GM21423 (cell line): ENCODE data around the gene RAB11FIP4.
"Not testable (repeated sequence)": the region's sequence is repeated elsewhere in the genome, so short reads cannot be mapped to it uniquely, and the experiment has no call there.

Experiments
- ATAC-seq: cut with Tn5 transposase; IDR thresholded peaks from one replicate; pipeline ENCODE4 v1.9.1; 2021; ENCODE audit warnings: mild to moderate bottlenecking, moderate library complexity; ENCODE audit not compliant: unreplicated experiment

Gene RAB11FIP4

DNA sequence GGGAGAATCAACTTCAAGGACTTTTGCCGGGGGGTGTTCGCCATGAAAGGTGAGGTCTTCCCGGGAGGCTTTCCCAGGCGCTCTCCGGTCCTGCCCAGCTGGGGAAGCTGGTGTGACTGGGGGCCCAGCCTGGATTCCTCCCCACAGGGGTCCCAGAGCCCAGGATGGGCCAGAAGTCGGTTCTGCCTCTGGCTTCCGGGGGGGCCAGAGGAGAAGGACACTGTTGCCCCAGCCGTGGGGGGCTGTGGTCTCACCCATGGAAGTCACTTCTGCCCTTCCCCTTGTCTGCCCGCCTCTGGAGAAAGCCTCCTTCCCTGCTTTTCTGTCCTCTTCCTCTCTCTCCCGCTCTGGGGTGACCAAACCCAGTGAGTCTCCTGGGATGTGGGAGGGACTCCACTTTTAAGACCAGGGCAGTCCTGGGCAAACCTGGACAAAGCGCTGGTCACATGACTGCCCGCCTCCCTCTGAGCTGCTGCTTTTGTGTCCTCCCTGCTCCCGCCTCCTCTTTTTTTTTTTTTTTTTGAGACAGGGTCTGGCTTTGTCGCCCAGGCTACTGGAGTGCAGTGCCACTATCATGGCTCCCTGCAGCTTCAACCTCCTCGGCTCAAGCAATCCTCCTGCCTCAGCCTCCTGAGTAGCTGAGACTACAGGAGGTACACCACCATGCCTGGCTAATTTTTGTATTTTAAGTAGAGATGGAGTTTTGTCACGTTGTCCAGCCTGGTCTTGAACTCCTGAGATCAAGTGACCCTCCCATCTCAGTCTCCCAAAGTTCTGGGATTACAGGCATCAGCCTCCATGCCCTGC is 40.6 kb downstream of the RAB11FIP4 start:
- ATAC-seq, result no peak

DNA sequence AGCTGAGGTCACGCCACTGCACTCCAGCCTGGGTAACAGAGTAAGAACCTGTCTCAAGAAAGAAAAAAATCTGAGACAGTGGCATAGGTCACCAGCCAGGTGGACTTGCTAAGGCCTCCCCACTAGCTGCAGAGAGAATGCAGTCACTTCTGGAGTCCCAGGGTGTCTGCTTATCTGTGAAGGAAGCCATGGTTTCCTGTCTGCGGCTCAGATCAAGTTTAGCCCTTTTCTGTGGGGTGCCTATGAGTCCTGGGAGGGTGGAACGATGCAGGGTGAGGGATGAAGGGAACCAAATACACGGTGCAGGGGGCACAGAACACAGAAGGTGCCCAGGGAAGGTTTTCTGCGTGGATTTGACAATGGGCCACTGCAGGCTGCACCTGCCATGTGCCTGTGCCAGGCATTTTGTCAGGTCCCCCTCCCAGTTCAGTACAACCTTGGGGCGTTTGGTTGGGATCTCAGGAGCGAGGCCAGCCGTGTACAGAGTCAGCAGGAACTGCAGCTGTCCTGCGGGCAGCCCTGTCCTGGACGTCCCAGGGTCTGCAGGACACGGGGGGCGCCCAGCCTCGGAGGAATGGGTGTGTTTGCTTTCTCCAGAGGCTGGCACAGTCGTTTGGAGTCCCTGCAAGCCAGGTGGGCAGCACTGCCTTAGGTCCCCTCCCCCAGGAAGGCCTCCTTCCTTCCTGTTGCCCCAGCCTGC is 41.8 kb downstream of the RAB11FIP4 start:
- ATAC-seq, result no peak

DNA sequence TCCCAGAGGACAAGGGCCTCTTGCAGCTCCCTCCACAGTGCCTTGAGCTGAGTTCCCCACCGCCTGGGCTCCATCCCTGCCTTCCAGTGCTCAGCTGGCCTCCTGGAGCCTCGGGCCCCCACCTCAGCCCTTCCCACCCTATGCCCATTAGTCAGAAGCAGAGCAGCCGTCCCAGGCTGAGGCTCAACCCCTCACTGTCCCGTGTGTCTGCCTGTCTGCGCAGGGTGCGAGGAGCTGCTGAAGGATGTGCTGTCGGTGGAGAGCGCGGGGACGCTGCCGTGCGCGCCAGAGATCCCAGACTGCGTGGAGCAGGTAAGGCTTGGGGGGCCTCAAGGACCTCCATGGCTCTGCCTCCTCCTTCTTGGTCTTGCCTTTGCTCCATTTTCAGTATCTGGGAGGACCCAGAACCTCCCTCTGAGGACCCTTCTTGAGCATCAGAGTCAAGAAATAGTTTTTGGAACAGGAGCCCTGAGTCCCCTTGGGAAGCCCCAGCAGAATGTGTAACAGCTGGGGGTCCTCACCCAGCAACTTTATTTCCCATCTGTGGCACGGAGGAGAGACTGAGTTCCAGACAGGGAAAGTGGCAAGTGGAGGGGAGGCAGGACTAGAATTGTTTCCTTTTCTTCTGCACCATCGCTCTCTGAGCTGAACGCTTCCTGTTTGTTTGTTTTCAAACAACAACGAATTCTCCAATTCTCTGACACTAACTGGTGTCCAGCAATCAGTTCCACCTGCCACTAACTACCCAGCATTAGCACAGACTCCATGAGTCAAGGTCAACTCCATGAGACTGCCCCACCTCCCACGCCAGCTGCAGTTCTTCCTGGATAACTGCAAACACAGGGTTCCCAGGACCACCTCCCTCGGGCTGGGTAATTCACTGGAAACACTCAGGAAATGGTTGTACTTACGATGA is 42.6 kb downstream of the RAB11FIP4 start:
- no peak for ATAC-seq

DNA sequence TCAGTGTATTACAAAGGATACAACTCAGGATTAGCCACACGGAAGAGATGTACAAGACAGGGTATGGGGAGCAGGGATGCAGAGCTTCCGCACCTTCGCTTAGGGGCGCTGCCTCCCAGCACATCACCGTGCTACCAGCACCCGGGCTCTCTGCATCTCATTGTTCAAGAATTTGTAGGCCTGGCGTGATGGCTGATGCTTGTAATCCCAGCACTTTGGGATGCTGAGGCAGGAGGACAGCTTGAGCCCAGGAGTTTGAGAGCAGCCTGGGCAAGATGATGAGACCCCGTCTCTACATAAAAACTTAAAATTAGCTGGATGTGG is 43.2 kb downstream of the RAB11FIP4 start:
- ATAC-seq, result no peak

DNA sequence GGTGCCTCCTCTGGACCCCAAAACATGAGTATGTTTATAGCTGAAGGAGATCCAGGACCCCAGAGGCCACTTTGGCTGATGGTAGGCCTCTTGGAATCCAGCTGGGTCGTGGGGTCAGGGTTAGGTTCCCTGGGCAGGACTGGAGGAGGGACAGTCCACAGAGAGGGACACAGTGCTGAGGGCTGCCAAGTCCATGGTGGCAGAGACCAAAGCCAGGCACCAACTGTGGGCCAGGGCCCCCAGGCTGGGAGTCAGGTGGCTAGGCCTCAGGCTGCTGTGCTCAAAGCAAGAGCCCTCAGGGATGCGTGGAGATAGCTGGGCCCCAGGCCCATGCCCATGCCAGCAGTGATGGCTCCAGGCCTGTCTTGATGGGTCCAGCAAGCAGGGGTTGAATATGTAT is 44.1 kb downstream of the RAB11FIP4 start:
- ATAC-seq, result no peak

DNA sequence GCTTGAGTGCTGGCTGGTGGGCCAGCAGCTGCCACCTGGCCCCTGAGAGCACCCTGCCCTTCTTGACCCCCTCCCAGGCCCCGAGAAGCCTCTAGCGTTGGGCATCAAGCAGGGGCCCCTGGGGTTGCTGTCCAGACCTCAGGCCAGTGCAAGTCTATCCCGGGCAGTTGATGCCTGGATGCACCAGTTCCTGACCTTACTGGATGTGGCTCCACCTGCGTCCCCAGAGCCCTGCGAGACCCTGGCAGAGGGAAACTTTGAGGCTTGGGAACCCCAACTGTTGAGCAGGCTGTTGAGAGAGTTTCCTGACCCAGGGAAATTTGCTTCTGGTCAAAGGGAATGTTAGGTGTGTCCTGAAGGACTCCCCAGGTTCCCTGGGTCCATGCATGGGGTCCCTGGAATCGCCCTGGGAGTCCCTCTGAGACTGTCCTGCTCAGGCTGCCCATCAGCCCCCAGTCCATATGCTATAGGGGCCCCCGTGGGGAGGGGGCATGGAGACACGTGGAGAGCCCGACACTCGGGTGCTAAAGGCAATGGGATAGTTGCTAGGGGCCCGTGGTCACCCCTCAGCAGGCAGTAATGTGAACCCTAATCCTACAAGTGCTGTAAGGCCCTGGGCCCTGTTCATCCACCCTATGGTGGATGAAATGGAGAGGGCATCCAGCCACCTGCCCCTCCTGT is 46.4 kb downstream of the RAB11FIP4 start:
- no peak for ATAC-seq

DNA sequence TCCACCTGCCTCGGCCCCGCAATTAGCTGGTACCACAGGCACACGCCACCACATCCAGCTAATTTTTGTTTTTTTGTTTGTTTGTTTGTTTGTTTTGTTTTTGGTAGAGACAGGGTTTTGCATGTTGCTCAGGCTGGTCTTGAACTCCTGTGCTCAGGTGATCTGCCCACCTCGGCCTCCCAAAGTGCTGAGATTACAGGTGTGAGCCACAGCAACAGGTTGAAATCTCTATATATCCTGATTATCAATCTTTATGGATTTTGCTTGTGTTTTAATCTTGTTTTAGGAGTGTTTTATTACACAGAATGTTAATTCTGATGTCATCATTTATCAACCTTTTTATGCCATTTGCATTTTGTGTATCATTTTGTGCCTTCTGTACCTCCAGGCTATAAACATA is 48.2 kb downstream of the RAB11FIP4 start:
- ATAC-seq, result no peak

DNA sequence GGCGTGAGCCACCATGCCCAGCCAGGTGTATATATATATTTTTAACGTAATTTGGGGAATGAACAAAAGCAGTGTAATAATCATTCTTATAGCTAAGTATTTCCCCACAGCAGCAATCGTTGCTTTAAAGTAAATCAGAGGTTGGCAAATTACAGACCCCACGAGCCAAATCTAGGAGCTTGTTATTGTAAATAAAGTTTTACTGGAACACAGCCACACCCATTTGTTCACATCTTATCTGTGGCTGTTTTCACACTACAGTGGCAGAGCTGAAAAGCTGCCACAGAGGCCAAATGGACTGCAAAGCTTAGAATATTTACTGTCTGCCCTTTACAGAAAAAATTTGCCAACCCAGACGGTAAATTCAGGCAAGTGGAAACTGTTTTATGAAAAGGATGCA is 50.8 kb downstream of the RAB11FIP4 start:
- ATAC-seq, result no peak

DNA sequence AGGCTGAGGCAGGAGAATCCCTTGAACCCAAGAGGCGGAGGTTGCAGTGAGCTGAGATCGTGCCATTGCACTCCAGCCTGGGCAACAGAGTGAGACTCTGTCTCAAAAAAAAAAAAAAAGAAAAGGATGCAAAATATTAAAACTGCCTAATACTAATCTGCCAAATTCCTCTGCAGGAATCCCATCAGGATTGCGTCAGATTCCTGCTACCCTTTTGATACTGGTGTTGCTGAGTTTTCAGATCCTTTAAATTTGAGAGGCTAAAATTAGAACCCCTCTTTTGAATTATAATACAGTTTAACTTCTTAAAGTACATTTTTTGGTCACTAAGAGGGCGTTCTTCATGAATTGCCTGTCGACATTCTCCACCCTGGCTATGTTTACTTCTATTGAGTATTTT is 51.4 kb downstream of the RAB11FIP4 start:
- not testable (repeated sequence) for ATAC-seq

DNA sequence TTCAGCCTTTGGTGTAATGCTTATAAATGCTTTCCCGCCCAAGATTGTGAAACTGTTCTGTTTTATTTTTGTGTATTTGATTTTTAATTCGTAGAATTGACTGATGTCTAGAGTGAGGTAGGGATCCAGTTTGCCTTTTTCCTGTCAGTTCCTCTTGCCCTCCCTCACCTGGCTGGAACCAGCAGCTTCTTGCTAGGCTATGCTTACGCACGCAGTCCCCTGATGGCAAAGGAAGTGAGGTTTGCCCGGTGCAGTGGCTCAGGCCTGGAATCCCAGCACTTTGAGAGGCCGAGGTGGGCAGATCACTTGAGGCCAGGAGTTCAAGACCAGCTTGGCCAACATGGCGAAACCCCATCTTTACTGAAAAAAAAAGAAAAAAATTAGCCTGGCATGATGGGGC is 51.9 kb downstream of the RAB11FIP4 start:
- no peak for ATAC-seq

DNA sequence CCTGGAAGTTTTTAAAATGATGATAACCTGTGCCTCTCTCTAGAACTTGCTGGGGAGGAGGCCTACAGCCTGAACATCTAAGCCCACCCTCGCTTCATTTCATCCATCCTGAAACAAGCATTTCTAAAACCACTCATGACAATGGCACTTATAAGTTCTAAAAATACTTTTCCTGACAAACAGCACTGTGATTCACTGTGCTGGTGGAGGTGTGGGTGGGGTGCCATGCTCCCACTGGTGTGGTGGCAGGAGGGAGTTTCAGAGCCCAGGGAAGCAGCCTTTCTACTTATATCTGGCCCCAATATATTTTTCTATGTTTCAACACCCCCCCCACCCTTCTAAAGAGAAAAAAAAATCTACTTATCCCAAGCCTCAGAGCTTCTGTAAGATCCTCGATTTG is 52.6 kb downstream of the RAB11FIP4 start:
- no peak for ATAC-seq

DNA sequence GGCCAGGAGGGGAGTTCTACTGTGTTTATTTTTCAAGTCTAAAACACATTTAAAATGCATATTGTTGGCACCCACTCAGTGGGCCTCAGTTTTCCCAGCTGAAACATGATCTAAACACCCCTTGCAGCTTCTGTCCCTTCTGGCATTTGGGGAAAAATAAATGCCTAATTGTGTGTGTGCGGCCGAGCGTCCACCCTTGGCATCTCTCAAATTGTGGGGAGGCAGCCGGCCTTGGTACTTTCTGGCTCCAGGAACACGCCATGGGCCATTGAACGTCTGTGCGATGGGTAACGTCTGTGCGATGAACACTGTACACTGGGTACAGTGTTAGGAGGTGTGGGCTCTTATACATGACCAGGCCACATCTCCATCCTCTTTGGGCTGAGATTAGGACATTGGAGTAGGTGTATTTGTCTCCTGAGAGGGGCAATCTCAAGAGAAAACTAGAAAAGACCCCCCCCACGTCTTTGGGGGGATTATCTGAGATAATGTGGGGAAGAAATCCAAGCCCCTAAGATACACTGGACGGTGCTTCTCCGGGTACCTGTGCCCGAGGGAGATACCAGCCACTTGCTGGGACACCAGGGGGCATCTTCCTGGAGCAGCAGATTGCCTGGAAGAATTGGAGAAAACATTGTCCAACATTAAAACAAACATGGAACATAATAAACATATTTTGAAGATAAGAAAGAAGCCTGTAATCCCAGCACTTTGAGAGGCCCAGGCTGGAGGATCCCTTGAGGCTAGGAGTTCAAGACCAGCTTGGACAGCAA is 54.9 kb downstream of the RAB11FIP4 start:
- no peak for ATAC-seq

DNA sequence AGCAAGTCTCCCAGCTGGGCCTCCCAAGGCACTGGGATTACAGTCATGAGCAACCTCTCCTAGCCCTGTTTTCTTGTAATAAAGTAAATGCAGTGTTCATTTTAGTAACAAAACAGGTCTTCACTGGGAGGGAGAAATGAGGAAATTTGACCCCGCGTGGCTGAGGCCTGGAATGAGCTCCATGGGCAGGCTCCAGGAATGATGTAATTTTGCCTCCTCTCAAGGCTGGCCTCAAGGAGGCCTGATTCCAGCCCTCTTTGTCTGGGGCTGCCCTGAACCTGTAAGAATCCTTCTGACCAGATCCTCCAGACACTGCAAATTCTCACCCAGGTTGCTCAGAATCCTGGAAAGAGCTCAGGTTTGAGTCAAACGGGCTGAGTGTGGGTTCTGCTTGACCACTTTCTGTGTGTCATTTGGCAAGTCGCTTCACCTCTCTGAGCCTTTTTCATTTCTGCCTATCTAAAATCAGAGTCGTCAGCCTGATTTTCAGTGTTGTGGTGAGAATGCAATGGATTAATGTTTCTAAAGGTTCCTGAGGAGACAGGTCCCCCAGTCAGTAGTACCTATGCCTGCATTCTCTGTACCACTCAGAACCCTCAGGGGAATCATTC is 57.1 kb downstream of the RAB11FIP4 start:
- ATAC-seq, result no peak

DNA sequence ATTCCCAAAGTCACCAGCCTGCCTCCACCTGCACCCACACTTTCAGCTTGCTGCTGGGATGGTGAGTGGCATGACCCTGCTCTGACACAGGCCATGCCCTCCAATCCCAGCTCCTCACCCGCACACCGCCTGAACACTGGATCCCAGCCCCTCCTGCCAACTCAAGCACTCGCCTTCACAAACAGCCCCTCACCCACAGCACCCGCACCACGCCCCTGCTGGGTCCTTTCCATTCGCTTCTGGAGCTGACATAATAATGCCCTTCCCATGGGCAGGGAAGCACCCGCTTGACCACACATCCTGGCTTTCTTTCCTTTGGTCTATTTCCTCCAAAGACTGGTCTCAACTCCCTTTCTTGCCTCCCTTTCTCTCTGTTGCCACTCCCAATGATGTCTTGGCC is 57.6 kb downstream of the RAB11FIP4 start:
- no peak for ATAC-seq

DNA sequence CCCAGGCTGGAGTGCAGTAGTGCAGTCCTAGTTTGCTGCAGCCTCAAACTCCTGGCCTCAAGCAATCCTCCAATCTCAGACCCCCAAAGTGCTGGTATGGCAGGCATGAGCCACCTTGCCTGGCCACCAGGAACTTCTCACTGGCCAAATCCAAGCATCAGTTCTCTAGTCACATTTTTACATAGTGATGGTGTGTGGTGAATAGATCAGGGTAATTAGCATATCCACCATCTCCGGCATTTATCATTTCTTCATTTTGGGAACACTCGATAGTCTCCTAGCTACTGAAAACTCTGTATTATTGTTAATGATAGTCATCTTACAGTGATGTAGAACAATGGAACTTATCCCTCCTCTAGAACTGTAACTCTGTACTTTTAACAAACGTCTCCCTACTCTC is 58.3 kb downstream of the RAB11FIP4 start:
- no peak for ATAC-seq

DNA sequence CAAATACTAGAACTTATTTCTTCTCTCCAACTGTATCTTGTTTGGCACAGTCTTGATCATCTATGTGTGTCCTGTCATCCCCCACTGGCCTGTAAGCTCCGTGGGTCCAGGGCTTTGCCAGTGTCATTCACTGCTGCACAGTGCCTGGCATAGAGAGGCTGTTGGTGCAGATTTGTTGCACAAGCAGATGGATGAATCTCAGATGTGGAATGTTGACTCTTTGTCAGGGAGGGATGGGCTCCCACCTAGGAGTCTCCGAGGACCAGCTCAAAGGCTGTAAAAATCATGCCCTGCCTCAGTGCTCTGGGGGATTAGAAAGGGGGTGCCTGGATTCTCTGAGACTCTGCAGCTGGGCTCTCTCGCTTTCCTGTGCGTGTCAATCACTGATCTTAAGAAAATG is 60.6 kb downstream of the RAB11FIP4 start:
- no peak for ATAC-seq

DNA sequence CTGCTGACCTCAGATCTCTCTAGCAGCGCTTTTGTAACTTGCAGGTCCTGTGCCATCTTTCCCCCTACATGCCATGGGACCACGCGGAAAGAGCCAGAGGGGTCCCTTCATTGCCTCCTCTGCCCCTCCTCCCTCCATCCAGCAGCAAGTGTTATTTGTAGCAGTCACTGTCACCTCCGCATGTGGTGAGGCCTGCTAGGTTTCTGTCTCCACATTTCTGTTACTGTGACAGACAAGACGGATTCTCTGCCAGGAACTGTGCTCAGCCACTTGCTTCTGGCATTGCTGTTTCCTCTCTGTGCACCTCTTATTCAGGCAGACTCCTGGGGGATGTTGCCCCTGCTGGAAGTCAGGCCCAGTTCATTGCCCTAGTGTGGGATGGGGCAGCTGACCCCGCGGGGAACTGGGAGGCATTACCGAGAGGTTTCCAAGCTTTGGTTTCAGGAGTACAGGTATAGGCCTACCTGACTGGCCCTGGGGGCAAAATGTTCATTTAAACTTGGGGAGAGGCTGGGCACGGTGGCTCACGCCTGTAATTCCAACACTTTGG is 61.2 kb downstream of the RAB11FIP4 start:
- no peak for ATAC-seq

DNA sequence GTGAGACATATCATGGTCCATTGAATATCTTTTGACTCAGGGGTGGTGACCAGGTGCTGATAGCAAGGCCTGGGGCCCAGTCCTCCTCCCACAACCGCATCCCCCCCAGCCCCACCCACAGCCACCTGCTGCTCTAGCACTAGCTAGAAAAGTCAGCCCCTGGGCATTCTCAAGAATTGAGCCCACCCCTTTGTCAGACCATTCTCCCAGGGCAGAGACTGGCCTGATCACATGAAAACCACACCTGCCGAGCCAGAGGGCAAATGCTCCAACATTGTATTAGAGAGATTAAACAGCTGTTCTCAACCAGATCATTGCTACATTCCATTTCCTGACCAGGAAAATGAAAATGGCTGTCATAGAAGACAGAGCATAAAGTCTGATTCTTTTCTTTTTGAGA is 62.4 kb downstream of the RAB11FIP4 start:
- no peak for ATAC-seq

DNA sequence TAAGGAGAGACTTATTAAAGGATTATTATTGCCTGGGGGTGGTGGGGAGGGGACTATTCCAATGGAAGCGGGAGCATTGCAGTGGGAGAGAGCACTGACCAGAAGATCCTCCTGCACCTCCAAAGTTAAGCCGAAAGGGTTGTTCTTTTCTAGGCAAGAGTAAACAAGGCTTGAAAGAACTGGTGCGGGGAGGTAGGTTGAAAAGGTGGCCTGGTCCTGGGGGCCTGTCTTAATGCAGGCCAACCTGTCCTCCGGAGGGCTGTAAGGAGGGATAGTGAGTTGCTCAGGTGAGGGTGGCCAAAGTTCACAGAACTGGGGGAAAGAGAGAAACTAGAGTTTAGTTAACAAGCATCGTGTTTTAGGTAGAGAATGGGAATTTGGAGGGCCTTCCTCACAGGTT is 65.3 kb downstream of the RAB11FIP4 start:
- ATAC-seq, result no peak
